ENCODE data around the gene UTP25.
"Not testable (repeated sequence)": the region's sequence is repeated elsewhere in the genome, so short reads cannot be mapped to it uniquely, and the experiment has no call there.

The UTP25 gene

DNA sequence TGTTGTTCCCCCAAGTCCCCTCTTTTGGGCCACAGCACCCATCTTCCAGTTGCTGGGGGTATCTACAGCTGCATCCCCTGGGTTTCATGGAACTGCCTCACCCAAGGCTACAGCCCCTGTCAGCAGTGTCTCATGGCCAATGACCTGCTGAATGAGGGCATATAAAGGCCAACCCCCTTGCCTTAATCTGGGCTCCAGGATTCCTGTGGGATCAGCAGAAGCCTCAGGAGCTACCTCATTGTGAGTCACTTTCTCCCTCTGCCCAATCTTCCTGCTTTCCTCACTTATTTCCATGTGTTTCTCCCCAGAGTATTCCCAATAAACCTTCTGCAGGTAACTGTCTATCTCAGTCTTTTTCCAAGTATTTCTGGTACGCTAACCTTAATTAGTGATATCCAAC is 73.0 kb downstream of the UTP25 start:
- Mint-ChIP-seq H3K27ac (no peak overlapping the region), H3K27me3 (peaks cover 8% of the 10 kb centered on the region), H3K36me3 (ENCODE audit: low read depth) (no peaks in the 10 kb centered on the region), H3K4me3 (no peak overlapping the region), H3K4me1 (peaks cover 3% of the 10 kb centered on the region), H3K9me3 (no peaks in the 10 kb centered on the region)
- ATAC-seq (no peak), DNase-seq (no peak)

DNA sequence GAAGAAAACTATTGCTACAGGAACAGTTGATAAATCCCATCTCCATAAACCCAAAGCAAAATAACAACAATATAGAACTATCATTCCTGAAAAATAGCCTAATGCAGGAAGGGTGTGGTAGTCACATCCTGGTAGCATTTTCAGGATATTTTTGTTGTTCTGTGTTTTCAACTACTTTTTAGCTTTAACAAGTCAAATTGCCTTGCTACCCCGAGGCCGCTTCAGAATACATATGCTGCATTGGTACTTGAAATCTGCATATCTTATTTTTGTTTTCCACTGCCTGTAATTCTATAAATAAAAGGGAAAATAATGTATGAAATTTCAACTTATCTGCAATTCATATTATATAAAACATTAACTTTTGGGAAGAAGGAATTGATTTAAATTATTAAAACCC is 73.4 kb downstream of the UTP25 start:
- Mint-ChIP-seq H3K27me3 (peaks cover 8% of the 10 kb centered on the region), H3K36me3 (ENCODE audit: low read depth) (no peaks in the 10 kb centered on the region), H3K9me3 (no peaks in the 10 kb centered on the region), H3K27ac (no peak overlapping the region), H3K4me3 (no peak overlapping the region), H3K4me1 (no peaks in the 10 kb centered on the region)
- no peak for DNase-seq
- ATAC-seq: no peak

GRCh38 chr1:209904774-209905173 is 77.0 kb downstream of the UTP25 start:
- not testable (repeated sequence) for H3K4me1 Mint-ChIP-seq; DNase-seq; H3K9me3 Mint-ChIP-seq; H3K4me3 Mint-ChIP-seq; ATAC-seq; H3K36me3 Mint-ChIP-seq (ENCODE audit: low read depth); H3K27ac Mint-ChIP-seq
- H3K27me3 Mint-ChIP-seq: peaks cover 12% of the 10 kb centered on the region

Data from activated naive CD8-positive, alpha-beta T cell treated with anti-CD3 and anti-CD28 coated beads, Interleukin-2, amount 50 U/mL, for 24 hours (primary cell).